Suppressor macrophage treated with lipopolysaccharide for 1 hour (primary cell): ENCODE measurements around the gene KDM5A.
"Not testable (repeated sequence)": the region's sequence is repeated elsewhere in the genome, so short reads cannot be mapped to it uniquely, and the experiment has no call there.

Experiments
- DNase-seq, 3 donors: peaks; one replicate each; pipeline ENCODE4 v3.0.0-alpha.2; 2020 to 2022

Gene KDM5A

DNA sequence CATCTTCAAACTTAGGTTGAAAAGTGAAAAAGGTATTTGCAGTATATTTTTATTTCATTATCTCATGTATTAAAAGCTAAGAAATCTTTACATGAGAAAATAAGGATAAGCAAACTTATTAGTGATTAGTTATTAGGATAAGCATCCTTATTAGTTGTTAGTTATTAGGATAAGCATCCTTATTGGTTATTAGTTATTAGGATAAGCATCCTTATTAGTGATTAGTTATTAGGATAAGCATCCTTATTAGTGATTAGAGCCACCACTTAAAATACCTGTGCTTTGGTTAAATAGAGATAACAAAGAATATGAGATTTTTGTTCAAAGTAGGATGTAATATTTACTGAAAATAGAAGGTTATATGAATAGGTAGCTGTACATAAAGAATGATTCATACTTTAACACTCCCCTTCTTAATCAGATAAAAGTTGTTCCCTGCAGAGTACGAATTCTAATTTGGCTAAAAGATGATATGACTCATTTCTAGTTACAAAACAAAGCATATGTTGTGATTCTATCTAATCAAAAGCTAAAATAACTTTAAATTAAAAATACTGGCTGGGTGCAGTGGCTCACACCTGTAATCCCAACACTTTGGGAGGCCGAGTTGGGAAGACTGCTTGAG, 56.4 kb downstream of the KDM5A start:
- no peak for DNase-seq

GRCh38 chr12:331287-331686, 57.8 kb downstream of the KDM5A start:
- DNase-seq: no peak

GRCh38 chr12:325906-326305, 63.2 kb downstream of the KDM5A start:
- DNase-seq: no peak

GRCh38 chr12:323507-323906, 65.6 kb downstream of the KDM5A start:
- DNase-seq: no peak

DNA sequence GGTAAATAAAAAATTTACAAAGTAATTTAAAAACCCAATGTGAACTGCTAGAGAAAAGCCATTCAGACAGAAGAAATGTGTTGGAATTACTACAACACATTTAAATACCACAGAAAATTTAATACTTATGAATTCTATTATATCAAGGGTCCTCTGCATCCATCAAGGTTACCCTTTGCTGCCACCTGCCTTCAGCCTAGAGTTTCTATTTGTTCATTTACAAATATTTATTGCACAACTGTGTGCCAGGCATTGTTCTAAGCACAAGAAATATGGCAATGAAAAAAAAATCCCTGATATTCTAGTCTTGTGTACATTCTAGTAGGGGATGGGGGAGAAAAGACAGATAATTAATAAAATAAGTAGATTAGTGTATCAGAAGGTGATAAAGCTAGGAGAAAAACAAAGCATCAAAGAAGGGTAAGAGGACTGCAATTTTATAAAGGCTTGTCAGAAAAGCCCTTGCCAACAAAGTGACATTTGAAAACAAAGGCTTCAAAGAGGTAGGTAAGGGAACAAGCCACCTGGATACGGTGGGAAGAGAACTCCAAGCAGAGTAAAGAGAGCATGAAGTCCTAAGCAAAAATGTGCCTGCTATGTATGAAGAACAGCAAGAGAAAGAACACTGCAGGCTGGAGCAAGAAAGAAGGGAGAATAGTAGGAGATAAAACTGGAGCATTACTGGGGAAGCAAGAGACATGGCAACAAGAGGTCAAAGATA, 67.4 kb downstream of the KDM5A start:
- DNase-seq: no peak

DNA sequence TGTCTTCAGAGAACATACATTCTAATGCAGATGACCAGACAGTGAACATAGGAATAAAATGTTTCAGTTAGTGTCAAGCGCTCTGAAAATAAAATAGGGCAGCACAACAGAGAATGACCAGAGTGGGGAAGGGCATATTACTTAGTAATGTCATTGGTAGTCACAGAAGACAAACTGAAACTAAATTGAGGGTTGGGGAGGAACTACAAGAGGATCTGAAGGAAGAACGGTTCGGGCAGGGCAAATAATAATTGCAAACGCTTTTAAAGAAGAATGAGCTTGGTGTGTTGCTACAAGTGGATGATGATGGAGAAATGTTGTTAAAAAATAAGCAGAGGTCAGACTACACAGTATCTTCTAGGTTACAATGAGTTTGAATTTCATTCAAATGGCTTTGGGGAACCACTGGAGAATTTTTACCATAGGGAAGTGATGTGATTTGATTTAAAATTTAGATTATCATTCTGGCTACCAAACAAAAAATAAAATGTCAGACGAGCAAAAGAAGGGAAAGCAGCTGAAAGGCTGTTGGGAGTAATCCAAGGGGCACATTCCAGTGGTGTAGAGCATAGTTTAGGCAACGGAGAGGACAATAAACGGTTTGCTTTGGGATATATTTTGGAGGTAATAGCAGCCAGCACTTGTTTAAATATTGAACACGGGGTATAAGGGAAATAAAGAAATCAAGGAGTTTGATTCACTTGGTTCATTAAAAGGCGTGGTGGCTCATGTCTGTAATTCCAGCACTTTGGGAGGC, 70.2 kb downstream of the KDM5A start:
- no peak for DNase-seq

- DNase-seq: no peak
These were observed 80.6 kb downstream of the KDM5A start for GRCh38 chr12:308511-308910.

GRCh38 chr12:307406-307805, 81.7 kb downstream of the KDM5A start:
- DNase-seq: no peak

DNA sequence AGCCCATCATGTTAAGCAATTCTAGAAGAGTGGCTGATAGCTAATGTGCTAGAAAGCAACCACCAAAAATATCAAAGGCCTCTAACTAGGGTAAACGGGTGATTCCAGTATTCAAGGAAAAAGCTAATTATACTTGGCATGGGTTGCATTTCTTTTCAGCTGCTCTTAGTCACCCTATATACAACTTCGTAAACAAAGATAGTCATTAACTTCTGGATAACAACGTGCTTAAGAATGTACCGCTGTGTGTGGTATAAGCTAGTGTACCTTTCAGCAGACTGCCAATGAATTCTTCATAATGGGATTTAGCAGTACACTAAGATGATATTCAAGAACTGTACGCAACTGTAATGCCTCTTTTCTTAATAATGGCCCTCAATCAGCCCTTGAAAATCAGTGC, 84.3 kb downstream of the KDM5A start:
- no peak for DNase-seq

DNA sequence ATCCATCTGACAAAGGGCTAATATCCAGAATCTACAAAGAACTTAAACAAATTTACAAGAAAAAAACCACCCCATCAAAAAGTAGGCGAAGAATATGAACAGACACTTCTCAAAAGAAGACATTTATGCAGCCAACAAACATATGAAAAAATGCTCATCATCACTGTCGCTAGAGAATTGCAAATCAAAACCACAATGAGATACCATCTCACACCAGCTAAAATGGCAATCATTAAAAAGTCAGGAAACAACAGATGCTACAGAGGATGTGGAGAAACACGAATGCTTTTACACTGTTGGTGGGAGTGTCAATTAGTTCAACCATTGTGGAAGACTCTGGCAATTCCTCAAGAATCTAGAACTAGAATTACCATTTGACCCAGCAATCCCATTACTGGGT, 86.4 kb downstream of the KDM5A start:
- not testable (repeated sequence) for DNase-seq

- not testable (repeated sequence) for DNase-seq
These were observed 89.0 kb downstream of the KDM5A start for GRCh38 chr12:300166-300565.

GRCh38 chr12:299511-299910, 89.6 kb downstream of the KDM5A start:
- DNase-seq: not testable (repeated sequence)

GRCh38 chr12:298059-298458, 91.1 kb downstream of the KDM5A start:
- DNase-seq: not testable (repeated sequence)

DNA sequence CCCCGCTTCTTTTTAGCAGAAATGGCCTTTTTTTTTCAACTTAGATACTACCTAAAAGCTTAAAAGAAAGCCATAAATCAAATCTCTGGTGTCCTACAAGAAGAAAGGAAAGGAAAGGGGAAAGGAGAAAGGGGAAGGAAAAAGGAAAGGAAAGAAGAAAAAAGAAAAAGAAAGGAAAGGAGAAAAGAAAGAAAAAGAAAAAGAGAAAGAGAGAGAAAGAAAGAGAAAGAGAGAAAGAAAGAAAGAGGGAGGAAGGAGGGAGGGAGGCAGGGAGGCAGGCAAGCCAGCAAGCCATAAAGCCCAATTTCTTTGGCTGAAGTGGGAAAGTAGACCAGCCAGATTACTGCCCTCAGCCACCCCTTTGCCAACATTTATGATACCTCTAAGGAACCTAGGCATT, 94.0 kb downstream of the KDM5A start:
- DNase-seq: no peak

DNA sequence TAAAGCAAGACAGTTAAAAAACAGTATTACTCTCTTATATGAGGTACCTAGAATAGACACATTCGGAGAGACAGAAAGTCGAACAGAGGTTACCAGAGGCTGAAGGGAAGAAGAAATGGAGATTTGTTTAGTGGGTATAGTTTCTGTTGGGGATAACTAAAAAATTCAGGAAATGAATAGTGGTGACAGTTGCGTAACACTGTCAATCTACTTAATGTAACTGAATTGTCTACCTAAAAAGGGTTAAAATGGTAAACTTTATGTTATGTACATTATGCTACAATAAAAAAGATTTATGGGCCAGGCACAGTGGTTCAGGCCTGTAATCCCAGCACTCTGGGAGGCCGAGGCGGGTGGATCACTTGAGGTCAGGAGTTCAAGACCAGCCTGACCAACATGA, 95.9 kb downstream of the KDM5A start:
- DNase-seq: peak in 1 of 3 donors; percentile 17

DNA sequence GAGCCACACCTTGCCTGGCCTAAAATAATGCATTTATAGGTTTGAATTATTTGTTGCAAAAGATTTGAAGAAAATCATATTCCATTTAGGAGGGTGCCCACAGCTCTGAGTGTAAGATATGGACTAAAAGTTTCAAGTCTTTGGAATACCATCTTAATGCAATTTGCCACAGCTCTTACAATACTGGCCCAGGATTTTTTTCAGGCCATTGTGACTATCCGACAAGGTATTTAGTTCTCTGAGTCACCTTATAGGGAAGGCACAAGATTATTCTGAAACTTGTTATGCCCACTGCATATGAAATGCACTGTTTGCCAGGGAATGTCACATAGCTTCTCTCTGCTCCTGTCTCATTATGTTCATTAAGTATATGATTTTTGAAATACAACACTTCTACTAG, 96.9 kb downstream of the KDM5A start:
- no peak for DNase-seq

DNA sequence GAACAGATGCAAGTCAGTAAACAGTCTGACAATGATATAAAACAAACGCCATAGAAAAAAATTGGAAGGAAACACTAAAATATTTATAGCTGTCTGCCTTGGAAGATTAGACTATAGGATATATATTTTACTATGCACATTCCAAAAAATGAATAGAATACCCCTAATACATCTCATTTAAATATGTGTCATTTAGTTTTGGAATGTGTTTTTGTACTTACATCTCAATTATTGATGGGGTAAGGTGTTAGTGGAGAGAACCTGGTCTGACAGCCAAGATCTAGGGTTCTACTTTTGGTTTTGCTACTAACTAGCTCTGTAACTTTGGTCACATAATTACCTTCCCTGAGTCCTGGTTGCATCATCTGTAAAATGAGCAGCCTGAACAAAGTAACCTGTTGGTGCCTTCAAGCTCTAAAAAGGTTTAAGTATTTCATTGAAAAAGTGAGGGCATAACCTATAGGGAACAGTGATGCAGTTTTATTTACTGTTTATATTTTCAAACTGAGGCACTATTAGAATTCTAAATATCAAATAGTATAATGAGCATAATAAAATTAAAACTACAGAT, 97.9 kb downstream of the KDM5A start:
- DNase-seq: no peak

DNA sequence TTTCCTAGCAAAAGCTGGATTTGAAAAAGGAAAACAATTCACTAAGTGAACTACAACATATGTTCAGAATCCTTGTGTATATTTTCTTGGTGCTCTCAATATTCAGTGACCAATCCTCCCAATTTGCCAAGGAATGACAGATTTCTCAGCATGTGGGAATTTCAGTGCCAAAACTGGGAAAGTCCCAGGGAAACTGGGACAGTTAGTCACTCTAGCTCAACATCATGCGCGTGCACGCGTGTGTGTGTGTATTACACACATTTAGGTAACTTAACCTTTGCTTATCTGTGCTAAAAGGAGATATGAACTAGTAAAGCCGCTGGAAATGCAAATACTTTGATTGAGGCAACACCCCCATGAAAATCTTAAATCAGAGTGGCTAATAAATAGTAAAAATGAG, 100.4 kb downstream of the KDM5A start:
- DNase-seq: peak; percentile 40 to 61 (median 53)

- no peak for DNase-seq
These were observed 102.4 kb downstream of the KDM5A start for GRCh38 chr12:286531-287300.

DNA sequence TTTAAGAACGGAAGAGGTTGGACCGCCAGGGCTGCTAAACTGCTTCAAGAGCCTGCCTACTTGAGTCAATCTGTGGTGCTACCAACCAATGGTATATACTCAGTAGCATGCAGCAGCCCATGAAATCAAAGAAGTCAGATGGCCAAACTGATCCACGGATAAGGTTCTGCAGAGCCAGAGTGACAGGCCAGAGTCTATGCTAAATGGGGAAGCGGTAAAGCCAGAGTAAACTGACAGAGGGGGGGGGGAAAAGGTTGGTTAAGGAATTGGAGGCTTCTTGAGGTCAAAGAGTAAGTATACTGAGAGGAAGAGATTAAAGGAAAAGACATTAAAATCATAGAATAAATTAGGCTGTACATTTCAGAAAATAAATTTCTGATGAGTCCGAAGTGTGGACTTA, 111.1 kb downstream of the KDM5A start:
- DNase-seq: no peak

- DNase-seq: no peak
These were observed 113.3 kb downstream of the KDM5A start for GRCh38 chr12:275812-276211.

GRCh38 chr12:273382-273781, 115.7 kb downstream of the KDM5A start:
- peak; percentile 9 to 45 (median 27) for DNase-seq

DNA sequence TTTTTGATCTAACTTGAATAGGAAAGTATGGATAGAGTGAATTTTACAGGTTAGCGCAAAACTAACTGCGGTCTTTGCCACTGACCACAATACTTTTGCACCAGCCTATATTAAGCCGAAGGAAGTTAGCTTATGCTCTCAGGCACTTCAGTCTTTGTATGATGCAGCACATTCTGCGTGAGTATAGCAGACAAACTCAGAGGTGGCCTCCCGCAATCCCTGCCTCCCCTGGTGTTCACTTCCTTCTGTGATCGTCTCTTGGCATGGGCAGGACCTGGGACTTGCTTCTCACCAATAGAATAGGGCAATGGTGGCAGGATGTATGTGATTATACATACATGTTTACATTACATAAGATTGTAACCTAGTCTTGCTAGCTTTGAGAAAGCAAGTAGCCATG, 116.2 kb downstream of the KDM5A start:
- DNase-seq: no peak
